NCI-H1436 treated with DMSO at 0.1 percent for 48 hours (cell line): ENCODE results near the gene TPCN1.
"Not testable (repeated sequence)": the region's sequence is repeated elsewhere in the genome, so short reads cannot be mapped to it uniquely, and the experiment has no call there.

Experiments used
- DNase-seq: peaks from one replicate; lab custom pipeline; 2025; lab: John Stamatoyannopoulos, UW

The TPCN1 gene

GRCh38 chr12:113196990-113197389 lies 24.3 kb upstream of the TPCN1 start:
- DNase-seq: no peak

DNA sequence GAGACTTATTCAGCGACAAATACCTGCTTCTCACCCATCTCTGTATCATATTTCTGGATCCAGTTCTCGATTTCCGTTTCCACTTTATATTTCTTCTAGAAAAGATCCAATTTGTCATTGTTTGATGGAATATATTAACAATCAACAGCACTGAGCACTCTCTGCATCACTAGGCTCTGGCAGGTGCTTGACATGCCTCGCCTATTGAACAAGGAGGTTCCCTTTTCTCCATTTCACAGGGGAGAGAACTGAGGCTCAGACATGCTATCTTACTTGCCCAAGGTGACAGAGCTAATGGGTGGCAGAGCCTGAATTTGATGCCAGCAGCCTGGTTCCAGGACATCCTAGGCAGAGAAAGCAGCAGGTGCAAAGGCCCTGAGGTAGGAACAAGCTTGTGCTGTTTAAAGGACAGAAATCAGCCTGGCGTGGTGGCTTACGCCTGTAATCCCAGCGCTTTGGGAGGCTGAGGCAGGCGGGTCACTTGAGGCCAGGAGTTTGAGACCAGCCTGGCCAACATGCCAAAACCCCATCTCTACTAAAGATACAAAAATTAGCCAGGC lies 23.7 kb upstream of the TPCN1 start:
- DNase-seq: no peak

DNA sequence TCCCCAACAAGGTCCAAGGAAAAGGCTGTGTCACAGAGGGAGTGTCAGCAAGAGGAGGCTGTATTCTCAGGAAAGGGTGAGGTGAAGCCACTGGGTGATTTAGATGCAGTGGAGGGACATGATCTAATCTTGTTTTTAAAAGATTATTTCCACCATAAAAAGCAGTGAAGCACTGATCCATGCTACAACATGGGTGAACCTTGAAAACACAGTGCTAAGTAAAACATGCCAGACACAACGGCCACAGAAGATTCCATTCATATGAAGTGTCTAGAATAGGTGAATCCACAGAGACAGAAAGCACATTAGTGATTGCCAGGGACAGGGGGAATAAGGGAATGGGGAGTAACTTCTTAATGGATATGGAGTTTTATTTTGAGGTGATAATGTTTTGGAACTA lies 23.0 kb upstream of the TPCN1 start:
- DNase-seq: no peak

GRCh38 chr12:113200021-113200797 lies 21.1 kb upstream of the TPCN1 start:
- DNase-seq: no peak

GRCh38 chr12:113201187-113202177 lies 19.8 kb upstream of the TPCN1 start:
- no peak for DNase-seq

- DNase-seq: no peak
These were observed 18.8 kb upstream of the TPCN1 start for GRCh38 chr12:113202300-113203075.

GRCh38 chr12:113203852-113204760 lies 17.2 kb upstream of the TPCN1 start:
- DNase-seq: no peak

DNA sequence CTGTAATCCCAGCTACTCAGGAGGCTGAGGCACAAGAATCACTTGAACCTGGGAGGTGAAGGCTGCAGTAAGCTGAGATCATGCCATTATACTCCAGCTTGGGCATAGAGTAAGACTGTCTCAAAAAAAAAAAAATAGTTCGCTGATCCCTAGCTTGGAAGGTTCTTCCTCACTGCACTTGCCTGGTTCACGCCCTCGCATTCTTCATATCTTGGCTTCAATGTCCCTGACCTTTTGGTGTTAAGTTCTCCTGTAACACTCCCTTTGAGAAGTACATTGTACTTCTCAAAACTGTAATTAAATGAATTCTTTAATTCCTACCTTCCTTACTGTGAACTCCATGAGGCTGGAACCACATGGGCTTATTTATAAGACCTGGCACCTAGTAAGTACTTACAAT lies 16.5 kb upstream of the TPCN1 start:
- DNase-seq: no peak

DNA sequence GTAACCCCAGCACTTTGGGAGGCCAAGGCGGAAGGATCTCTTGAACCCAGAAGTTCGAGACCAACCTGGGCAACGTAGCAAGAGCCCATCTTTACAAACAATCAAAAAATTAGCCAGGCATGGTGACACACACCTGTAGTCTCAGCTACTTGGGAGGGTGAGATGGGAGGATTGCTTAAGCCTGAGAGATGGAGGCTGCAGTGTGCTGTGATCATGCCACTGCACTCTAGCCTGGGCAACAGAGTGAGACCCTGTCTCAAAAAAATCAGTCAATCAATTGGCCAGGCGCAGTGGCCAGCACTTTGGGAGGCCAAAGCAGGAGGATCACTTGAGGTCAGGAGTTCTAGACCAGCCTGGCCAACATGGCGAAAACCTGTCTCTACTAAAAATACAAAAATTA lies 14.5 kb upstream of the TPCN1 start:
- not testable (repeated sequence) for DNase-seq

GRCh38 chr12:113207613-113208040 lies 13.6 kb upstream of the TPCN1 start:
- DNase-seq: no peak

DNA sequence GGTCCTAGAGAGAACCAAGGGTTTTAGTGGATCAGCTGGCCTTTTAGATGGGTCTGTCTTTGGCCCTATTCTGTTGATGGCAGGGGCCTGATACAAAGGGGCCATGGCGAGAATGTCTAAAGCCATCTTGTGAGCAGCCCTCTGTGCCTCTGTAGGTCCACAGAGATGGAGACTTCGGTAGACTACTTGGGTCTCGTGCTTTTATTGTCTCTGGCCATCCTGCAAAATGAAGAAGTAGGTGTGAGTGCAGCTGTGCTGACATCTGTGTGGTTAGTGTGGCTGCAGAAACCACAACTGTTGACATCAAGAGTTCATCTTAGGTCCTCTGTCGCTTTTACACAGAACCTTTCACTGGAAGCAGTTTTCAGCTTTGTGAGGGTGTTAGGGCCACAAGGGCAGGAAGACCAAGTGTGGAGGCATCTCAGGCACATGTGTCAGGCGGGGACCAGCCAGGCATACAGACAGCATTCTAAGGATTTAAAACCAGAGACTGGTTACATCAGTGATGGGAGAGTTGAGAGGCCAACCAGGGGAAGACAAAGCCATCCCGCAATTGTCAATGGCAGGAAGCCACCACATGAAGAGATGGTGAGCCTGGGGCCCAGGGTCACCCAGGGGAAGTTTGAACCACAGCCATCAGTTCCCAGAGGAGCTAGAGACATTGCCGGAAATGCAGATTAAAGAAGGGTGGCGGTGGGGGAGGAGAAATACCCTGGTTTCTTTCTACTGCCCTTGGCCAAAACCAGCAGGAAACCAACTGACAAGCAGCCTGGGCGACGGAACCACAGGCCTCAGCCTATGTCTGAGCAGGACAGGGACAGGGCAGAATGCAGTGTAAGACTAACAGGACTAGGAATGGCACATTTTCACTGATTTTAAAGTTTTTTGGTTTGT lies 13.0 kb upstream of the TPCN1 start:
- no peak for DNase-seq

GRCh38 chr12:113211160-113211559 lies 10.1 kb upstream of the TPCN1 start:
- DNase-seq: no peak

DNA sequence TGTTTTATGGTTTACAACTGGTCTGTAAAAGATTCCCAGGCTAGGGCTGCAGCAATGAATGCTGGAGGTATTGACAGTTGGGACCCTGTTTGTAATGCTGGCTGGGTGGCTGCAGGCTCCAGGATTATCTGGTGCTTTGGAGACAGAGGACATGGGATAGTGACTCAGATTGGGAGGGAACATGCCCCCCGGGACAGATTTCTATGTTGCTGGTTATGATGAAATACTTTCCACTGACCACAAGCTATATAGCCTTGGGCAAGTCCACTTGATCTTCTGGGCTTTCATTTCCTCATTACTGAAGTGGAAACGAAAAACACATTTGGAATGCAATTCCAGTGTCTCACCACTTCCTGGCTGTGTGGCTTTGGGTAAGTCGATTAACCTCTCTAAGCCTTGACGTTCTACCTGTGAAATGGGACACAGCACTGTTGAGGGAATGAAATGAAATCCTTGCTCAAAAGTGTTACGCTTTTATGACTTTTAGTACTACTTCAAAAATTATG lies 6.3 kb upstream of the TPCN1 start:
- no peak for DNase-seq

DNA sequence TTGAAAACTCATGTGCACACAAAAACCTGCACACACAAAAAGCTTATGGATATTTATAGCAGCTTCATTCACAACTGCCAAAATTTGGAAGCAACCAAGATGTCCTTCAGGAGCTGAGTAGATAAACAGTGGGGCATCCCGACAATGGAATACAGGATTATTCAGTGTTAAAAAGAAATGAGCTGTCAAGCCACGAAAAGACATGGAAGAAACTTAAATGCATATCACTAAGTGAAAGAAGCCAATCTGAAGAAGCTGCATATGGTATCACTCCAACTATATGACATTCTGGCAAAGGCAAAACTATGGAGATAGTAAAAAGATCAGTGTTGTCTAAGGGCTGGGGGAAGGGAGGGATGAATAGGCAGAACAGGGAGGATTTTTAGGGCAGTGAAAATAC lies 5.2 kb upstream of the TPCN1 start:
- DNase-seq: no peak

GRCh38 chr12:113220593-113221180 lies 577 bp upstream of the TPCN1 start:
- DNase-seq: no peak

GRCh38 chr12:113221997-113222729 lies 899 bp downstream of the TPCN1 start:
- no peak for DNase-seq

DNA sequence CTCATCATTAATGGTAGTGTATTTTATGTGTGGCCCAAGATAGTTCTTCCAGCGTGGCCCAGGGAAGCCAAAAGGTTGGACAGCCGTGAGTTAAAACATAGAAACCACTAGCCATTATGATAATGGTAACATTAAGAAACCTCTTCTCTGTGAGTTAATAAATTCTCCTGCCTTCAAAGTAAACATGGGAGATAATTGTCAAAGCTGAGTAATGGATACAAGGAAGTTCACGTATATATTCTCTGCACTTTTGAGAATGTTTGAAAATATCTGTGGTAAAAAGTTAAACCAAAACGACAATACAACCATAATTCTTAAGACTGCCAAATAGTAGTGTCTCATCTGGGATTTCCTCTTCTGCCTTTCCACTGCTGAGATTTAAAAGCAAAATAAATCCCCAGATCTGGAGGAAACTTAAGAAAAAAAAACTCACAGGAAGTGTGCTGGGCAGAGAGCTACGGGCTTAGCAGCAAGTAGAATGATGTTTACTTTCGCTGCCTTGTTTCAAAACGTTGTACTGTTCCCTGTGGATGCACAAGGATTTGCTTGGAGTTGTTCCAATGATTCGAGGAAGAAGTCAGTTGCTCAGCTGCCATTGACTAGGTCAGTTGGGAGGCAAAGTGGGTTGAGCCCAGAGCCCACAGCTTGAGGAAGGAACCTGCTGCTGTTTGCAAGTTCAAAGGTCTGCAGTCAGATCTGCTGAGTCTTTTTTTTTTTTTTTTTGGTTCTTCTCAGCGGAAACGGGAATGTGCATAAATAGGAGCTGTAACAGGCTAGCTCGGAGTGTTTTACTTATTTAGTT lies 1.7 kb downstream of the TPCN1 start:
- DNase-seq: no peak

- no peak for DNase-seq
These were observed 3.7 kb downstream of the TPCN1 start for GRCh38 chr12:113224955-113225354.
